SK-N-SH treated with all-trans-retinoic acid at 6 μM for 48 hours (cell line): ENCODE measurements around the gene CFAP61.

Experiments
- ATAC-seq: fragments of 200-7000 bp; cut with Tn5 transposase; 3 replicates; pipeline ENCODE4 v1.9.1; 2020; ENCODE audit warnings: mild to moderate bottlenecking, moderate library complexity
- ARNTL ChIP-seq: fragments of 450-650 bp; formaldehyde crosslinking; IDR thresholded peaks from 2 replicates; pipeline ENCODE4 v1.5.0; 2020; ENCODE audit warnings: low read depth, mild to moderate bottlenecking, moderate library complexity, borderline replicate concordance
- BACH2 ChIP-seq: fragments of 250-450 bp; sonication (Bioruptor Pico); IDR thresholded peaks from 2 replicates; pipeline ENCODE4 v1.9.0; 2021; ENCODE audit warnings: mild to moderate bottlenecking, borderline replicate concordance
- ESRRG ChIP-seq: fragments of 250-450 bp; sonication (Bioruptor Pico); IDR thresholded peaks from 2 replicates; pipeline ENCODE4 v1.6.1; 2021; ENCODE audit warnings: mild to moderate bottlenecking
- ISL1 ChIP-seq: fragments of 250-450 bp; sonication (Bioruptor Pico); IDR thresholded peaks from 2 replicates; pipeline ENCODE4 v2.1.2; 2022; ENCODE audit warnings: mild to moderate bottlenecking, moderate library complexity
- OSR1 ChIP-seq: fragments of 250-450 bp; sonication (Bioruptor Pico); IDR thresholded peaks from 2 replicates; pipeline ENCODE4 v1.8.0; 2022; ENCODE audit warnings: moderate library complexity, mild to moderate bottlenecking, inconsistent platforms
- PPARA ChIP-seq: fragments of 250-450 bp; sonication (Bioruptor Pico); IDR thresholded peaks from 2 replicates; pipeline ENCODE4 v1.5.0; 2020; ENCODE audit warnings: mild to moderate bottlenecking, borderline replicate concordance
- RARB ChIP-seq: fragments of 250-450 bp; sonication (Bioruptor Pico); IDR thresholded peaks from 2 replicates; pipeline ENCODE4 v1.8.0; 2021; ENCODE audit warnings: mild to moderate bottlenecking, moderate library complexity
- SNAI2 ChIP-seq: fragments of 250-450 bp; sonication (Bioruptor Pico); IDR thresholded peaks from 2 replicates; pipeline ENCODE4 v1.5.0; 2020; ENCODE audit warnings: mild to moderate bottlenecking, moderate library complexity
- TCF4 ChIP-seq: fragments of 250-450 bp; sonication (Bioruptor Pico); IDR thresholded peaks from 2 replicates; pipeline ENCODE4 v1.8.0; 2021; ENCODE audit warnings: mild to moderate bottlenecking, moderate library complexity, borderline replicate concordance
- TOX ChIP-seq: fragments of 250-450 bp; sonication (Bioruptor Pico); IDR thresholded peaks from 2 replicates; pipeline ENCODE4 v1.8.0; 2021; ENCODE audit warnings: mild to moderate bottlenecking, moderate library complexity, borderline replicate concordance
- ZFP3 ChIP-seq: fragments of 250-450 bp; sonication (Bioruptor Pico); IDR thresholded peaks from 2 replicates; pipeline ENCODE4 v1.5.0; 2020; ENCODE audit warnings: mild to moderate bottlenecking, moderate library complexity
- ZFP30 ChIP-seq: fragments of 450-650 bp; formaldehyde crosslinking; IDR thresholded peaks from 2 replicates; pipeline ENCODE4 v1.5.0; 2022; ENCODE audit warnings: mild to moderate bottlenecking, moderate library complexity
- TF ChIP-seq, protein P1 (sequence below): fragments of 250-450 bp; sonication (Bioruptor Pico); IDR thresholded peaks from 2 replicates; pipeline ENCODE4 v1.5.1; 2020; ENCODE audit warnings: low read depth, mild to moderate bottlenecking, moderate library complexity
- TF ChIP-seq, protein P2 (sequence below): fragments of 250-450 bp; sonication (Bioruptor Pico); IDR thresholded peaks from 2 replicates; pipeline ENCODE4 v1.5.0; 2020; ENCODE audit warnings: mild to moderate bottlenecking, moderate library complexity
- TF ChIP-seq, protein P3 (sequence below): fragments of 250-450 bp; sonication (Bioruptor Pico); IDR thresholded peaks from 2 replicates; pipeline ENCODE4 v1.8.0; 2020; ENCODE audit warnings: mild to moderate bottlenecking, moderate library complexity, borderline replicate concordance
- TF ChIP-seq, protein P4 (sequence below): fragments of 250-450 bp; sonication (Bioruptor Pico); IDR thresholded peaks from 2 replicates; pipeline ENCODE4 v1.5.1; 2021; ENCODE audit warnings: mild to moderate bottlenecking, moderate library complexity
- TF ChIP-seq, protein P5 (sequence below): fragments of 250-450 bp; sonication (Bioruptor Pico); IDR thresholded peaks from 2 replicates; pipeline ENCODE4 v1.8.0; 2021; ENCODE audit warnings: low read depth, mild to moderate bottlenecking, moderate library complexity, borderline replicate concordance

Gene CFAP61

DNA sequence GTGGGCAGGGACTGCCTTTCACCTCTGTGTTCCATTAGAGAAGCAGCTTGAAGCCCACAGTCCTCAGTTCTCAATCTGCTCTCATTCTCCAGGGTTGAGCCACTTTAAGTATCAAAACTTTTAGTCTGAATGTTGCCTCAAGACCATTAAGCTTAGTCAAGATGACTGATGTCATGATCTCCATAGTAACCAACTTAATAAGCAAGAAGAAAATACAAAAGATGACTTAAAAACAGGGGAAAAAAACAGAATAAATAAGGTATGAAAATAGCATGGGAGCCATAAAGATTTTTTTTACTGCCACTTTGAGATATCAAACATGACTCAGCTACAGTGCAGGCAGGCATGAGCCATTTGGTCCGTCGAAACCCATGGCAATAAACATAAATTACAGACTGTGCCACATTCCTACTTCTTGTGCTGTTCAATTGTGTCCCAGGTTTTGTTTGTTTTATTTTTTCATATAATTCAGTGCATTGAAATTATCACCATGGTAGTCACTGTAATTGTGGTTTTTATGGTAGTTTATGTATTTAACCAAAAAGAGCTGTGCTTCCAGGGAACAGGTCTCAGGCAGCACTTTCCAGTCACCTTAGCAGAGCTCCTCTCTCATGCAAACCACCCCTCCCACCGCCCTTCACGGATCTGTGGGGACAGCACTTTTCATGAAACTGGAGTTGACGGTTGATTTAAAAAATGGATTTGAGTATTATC is 159.1 kb downstream of the CFAP61 start:
- TF ChIP-seq ZFP3 (CRISPR knock-in tag), result no peak
- TF ChIP-seq, protein P1, sequence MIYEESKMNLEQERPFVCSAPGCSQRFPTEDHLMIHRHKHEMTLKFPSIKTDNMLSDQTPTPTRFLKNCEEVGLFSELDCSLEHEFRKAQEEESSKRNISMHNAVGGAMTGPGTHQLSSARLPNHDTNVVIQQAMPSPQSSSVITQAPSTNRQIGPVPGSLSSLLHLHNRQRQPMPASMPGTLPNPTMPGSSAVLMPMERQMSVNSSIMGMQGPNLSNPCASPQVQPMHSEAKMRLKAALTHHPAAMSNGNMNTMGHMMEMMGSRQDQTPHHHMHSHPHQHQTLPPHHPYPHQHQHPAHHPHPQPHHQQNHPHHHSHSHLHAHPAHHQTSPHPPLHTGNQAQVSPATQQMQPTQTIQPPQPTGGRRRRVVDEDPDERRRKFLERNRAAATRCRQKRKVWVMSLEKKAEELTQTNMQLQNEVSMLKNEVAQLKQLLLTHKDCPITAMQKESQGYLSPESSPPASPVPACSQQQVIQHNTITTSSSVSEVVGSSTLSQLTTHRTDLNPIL, result 0 out of 2 replicates have a peak, but pooled peaks have one; percentile 16
- peak; percentile 87 for TF ChIP-seq ISL1 (CRISPR knock-in tag)
- ATAC-seq, result no peak

DNA sequence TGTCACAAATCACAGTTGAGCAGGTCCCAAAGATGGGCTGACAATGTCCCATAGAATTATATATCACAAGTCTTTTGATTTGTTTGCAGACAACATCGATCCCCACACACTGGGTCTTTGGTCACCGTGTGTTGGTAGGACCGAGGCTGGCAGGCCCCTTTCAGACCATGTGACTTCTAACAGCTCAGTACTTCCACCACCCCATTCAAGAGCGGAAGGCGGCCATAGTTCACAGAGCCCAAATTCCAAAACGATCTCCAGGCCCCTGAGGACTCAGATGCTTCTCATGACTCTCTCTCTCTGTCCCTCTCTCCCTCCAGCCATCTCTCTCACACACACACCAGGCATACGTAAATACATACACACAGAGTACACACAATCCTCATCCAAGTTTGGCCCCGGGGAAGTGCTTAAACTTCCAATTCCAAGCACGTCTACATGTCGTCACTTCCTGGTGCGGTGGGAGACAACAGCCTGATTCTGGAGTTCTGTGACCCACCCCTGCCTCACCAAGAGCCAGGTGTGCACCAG is 159.7 kb downstream of the CFAP61 start:
- TF ChIP-seq RARB (no peak), ESRRG (no peak), TCF4 (CRISPR knock-in tag) (no peak), PPARA (CRISPR knock-in tag) (no peak), ZFP30 (CRISPR knock-in tag) (no peak), ARNTL (no peak), OSR1 (CRISPR knock-in tag) (no peak), TOX (no peak), SNAI2 (no peak)
- TF ChIP-seq, protein P2, sequence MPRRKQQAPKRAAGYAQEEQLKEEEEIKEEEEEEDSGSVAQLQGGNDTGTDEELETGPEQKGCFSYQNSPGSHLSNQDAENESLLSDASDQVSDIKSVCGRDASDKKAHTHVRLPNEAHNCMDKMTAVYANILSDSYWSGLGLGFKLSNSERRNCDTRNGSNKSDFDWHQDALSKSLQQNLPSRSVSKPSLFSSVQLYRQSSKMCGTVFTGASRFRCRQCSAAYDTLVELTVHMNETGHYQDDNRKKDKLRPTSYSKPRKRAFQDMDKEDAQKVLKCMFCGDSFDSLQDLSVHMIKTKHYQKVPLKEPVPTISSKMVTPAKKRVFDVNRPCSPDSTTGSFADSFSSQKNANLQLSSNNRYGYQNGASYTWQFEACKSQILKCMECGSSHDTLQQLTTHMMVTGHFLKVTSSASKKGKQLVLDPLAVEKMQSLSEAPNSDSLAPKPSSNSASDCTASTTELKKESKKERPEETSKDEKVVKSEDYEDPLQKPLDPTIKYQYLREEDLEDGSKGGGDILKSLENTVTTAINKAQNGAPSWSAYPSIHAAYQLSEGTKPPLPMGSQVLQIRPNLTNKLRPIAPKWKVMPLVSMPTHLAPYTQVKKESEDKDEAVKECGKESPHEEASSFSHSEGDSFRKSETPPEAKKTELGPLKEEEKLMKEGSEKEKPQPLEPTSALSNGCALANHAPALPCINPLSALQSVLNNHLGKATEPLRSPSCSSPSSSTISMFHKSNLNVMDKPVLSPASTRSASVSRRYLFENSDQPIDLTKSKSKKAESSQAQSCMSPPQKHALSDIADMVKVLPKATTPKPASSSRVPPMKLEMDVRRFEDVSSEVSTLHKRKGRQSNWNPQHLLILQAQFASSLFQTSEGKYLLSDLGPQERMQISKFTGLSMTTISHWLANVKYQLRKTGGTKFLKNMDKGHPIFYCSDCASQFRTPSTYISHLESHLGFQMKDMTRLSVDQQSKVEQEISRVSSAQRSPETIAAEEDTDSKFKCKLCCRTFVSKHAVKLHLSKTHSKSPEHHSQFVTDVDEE (CRISPR knock-in tag), result no peak
- TF ChIP-seq, protein P3, sequence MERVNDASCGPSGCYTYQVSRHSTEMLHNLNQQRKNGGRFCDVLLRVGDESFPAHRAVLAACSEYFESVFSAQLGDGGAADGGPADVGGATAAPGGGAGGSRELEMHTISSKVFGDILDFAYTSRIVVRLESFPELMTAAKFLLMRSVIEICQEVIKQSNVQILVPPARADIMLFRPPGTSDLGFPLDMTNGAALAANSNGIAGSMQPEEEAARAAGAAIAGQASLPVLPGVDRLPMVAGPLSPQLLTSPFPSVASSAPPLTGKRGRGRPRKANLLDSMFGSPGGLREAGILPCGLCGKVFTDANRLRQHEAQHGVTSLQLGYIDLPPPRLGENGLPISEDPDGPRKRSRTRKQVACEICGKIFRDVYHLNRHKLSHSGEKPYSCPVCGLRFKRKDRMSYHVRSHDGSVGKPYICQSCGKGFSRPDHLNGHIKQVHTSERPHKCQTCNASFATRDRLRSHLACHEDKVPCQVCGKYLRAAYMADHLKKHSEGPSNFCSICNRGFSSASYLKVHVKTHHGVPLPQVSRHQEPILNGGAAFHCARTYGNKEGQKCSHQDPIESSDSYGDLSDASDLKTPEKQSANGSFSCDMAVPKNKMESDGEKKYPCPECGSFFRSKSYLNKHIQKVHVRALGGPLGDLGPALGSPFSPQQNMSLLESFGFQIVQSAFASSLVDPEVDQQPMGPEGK (CRISPR knock-in tag), result no peak
- ATAC-seq, result no peak

DNA sequence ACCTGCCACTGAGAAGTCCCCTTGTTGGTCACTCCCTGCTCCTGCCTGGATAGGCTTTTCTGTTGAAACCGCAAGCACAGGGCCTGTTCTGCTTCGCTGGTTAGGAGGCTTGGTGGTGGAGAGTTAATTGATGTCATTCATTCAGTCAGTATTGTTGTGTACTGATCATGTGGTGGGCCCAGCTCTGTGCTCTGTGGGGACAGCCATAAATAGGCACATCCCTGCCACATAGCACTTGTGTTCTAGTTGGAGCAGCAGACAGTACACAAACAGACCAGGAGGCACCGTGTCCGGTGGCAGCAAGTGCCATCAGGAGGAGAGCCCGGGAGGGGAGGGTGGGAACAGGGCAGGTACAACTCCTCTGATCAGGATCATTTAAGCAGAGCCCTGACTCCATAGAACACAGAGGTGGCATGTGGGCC is 160.4 kb downstream of the CFAP61 start:
- ATAC-seq, result no peak
- TF ChIP-seq BACH2 (CRISPR knock-in tag) (no peak), RARB (no peak), SNAI2 (no peak)

DNA sequence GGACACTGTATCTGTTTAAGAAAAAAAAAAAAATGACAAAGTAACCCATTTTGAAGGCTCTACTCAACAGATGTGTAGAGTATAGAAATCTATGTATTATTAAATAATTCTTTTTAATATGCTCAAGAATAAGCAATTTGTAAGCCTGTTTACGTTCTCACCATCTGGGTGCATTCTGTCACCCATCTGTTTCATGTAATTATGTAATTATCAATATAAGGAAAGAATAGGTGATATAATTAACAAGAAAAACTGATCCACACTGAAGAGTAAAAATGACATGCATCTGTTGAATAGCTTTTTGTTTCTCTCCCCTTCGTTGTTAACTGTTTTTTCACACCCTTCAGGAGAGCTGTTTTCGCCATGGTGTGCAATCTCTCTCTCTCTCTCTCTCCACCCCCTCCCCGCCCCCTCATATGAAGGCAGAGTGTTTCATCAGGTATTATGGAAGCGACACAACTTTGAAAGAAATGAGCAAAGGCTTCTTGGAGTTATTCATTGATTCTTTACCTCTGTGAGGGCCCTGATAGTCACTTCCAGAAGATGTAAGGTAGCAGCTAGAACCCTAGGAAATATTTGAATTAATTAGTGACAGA is 161.3 kb downstream of the CFAP61 start:
- no peak for ATAC-seq
- no peak for TF ChIP-seq ARNTL
- TF ChIP-seq SNAI2, result no peak
- TF ChIP-seq BACH2 (CRISPR knock-in tag), result no peak
- TF ChIP-seq ZFP30 (CRISPR knock-in tag), result no peak
- TF ChIP-seq, protein P3 (CRISPR knock-in tag), result no peak
- TF ChIP-seq, protein P2 (CRISPR knock-in tag), result no peak
- no peak for TF ChIP-seq OSR1 (CRISPR knock-in tag)
- TF ChIP-seq ISL1 (CRISPR knock-in tag), result no peak
- TF ChIP-seq ESRRG, result no peak
- TF ChIP-seq, protein P4, sequence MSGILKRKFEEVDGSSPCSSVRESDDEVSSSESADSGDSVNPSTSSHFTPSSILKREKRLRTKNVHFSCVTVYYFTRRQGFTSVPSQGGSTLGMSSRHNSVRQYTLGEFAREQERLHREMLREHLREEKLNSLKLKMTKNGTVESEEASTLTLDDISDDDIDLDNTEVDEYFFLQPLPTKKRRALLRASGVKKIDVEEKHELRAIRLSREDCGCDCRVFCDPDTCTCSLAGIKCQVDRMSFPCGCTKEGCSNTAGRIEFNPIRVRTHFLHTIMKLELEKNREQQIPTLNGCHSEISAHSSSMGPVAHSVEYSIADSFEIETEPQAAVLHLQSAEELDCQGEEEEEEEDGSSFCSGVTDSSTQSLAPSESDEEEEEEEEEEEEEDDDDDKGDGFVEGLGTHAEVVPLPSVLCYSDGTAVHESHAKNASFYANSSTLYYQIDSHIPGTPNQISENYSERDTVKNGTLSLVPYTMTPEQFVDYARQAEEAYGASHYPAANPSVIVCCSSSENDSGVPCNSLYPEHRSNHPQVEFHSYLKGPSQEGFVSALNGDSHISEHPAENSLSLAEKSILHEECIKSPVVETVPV (CRISPR knock-in tag), result no peak
- TF ChIP-seq TCF4 (CRISPR knock-in tag), result no peak
- TF ChIP-seq, protein P5, sequence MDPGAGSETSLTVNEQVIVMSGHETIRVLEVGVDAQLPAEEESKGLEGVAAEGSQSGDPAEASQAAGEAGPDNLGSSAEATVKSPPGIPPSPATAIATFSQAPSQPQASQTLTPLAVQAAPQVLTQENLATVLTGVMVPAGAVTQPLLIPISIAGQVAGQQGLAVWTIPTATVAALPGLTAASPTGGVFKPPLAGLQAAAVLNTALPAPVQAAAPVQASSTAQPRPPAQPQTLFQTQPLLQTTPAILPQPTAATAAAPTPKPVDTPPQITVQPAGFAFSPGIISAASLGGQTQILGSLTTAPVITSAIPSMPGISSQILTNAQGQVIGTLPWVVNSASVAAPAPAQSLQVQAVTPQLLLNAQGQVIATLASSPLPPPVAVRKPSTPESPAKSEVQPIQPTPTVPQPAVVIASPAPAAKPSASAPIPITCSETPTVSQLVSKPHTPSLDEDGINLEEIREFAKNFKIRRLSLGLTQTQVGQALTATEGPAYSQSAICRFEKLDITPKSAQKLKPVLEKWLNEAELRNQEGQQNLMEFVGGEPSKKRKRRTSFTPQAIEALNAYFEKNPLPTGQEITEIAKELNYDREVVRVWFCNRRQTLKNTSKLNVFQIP (CRISPR knock-in tag), result no peak
- TF ChIP-seq, protein P1, result no peak
- TF ChIP-seq PPARA (CRISPR knock-in tag), result no peak
